SIG-M5 treated with dmso at 0.1 percent for 504 hours (cell line): ENCODE data around the gene COL18A1.
"Not testable (repeated sequence)": the region's sequence is repeated elsewhere in the genome, so short reads cannot be mapped to it uniquely, and the experiment has no call there.

Experiments
- DNase-seq: peaks from one replicate; lab custom pipeline; 2025; ENCODE audit not compliant: unreplicated experiment; lab: John Stamatoyannopoulos, UW

The COL18A1 gene

GRCh38 chr21:45489722-45489982, 84.7 kb downstream of the COL18A1 start:
- DNase-seq, result no peak

GRCh38 chr21:45490049-45490731, 85.2 kb downstream of the COL18A1 start:
- DNase-seq, result no peak

- DNase-seq, result no peak
Observed at GRCh38 chr21:45491056-45491455, 86.1 kb downstream of the COL18A1 start.

GRCh38 chr21:45491623-45492022, 86.7 kb downstream of the COL18A1 start:
- DNase-seq, result no peak

GRCh38 chr21:45492765-45493164, 87.8 kb downstream of the COL18A1 start:
- no peak for DNase-seq

GRCh38 chr21:45493401-45494001, 88.5 kb downstream of the COL18A1 start:
- DNase-seq, result no peak

GRCh38 chr21:45494135-45494850, 89.3 kb downstream of the COL18A1 start:
- DNase-seq, result no peak

- no peak for DNase-seq
Observed at GRCh38 chr21:45494851-45495680, 90.1 kb downstream of the COL18A1 start.

GRCh38 chr21:45496151-45496967, 91.4 kb downstream of the COL18A1 start:
- no peak for DNase-seq

GRCh38 chr21:45496968-45497845, 92.2 kb downstream of the COL18A1 start:
- DNase-seq, result no peak

GRCh38 chr21:45497846-45498645, 93.1 kb downstream of the COL18A1 start:
- no peak for DNase-seq

GRCh38 chr21:45498646-45499000, 93.7 kb downstream of the COL18A1 start:
- no peak for DNase-seq

GRCh38 chr21:45499201-45499750, 94.3 kb downstream of the COL18A1 start:
- DNase-seq, result no peak

- no peak for DNase-seq
Observed at GRCh38 chr21:45499970-45500577, 95.1 kb downstream of the COL18A1 start.

- not testable (repeated sequence) for DNase-seq
Observed at GRCh38 chr21:45501081-45502005, 96.4 kb downstream of the COL18A1 start.

- DNase-seq, result no peak
Observed at GRCh38 chr21:45502006-45502345, 97.0 kb downstream of the COL18A1 start.

GRCh38 chr21:45502600-45502999, 97.6 kb downstream of the COL18A1 start:
- no peak for DNase-seq
